Activated T-cell treated with anti-CD3 and anti-CD28 coated beads, Interleukin-2, amount 50 U/mL, for 48 hours (primary cell): ENCODE data around the gene C16orf89.
A peak's percentile ranks its signal among the peaks of the same experiment; 100 is the strongest.
"Not testable (repeated sequence)": the region's sequence is repeated elsewhere in the genome, so short reads cannot be mapped to it uniquely, and the experiment has no call there.

Experiments used
- DNase-seq, 2 experiments: peaks; one replicate each; pipeline ENCODE4 v3.0.0-alpha.2; 2020

Gene C16orf89

GRCh38 chr16:5084099-5084731, 18.5 kb upstream of the C16orf89 start:
- not testable (repeated sequence) for DNase-seq

GRCh38 chr16:5083646-5084045, 17.9 kb upstream of the C16orf89 start:
- DNase-seq, result not testable (repeated sequence)

- not testable (repeated sequence) for DNase-seq
These were observed 15.2 kb upstream of the C16orf89 start for GRCh38 chr16:5080996-5081395.

GRCh38 chr16:5080461-5080860, 14.7 kb upstream of the C16orf89 start:
- not testable (repeated sequence) for DNase-seq

- DNase-seq, result no peak
These were observed 12.9 kb upstream of the C16orf89 start for GRCh38 chr16:5078626-5079025.

GRCh38 chr16:5077304-5077703, 11.5 kb upstream of the C16orf89 start:
- DNase-seq, result no peak

- DNase-seq, result no peak
These were observed 9.9 kb upstream of the C16orf89 start for GRCh38 chr16:5075637-5076036.

GRCh38 chr16:5073771-5074170, 8.0 kb upstream of the C16orf89 start:
- DNase-seq, result not testable (repeated sequence)

- DNase-seq, result no peak
These were observed 7.5 kb upstream of the C16orf89 start for GRCh38 chr16:5073279-5073629.

GRCh38 chr16:5072334-5073278, 6.8 kb upstream of the C16orf89 start:
- no peak for DNase-seq

GRCh38 chr16:5071681-5072333, 6.1 kb upstream of the C16orf89 start, which contains the start of gene ALG1:
TSS of gene ALG1 (plus strand) at chr16:5071843. CDS start at chr16:5071850, 7 bp downstream.
- DNase-seq, result peak; percentile 91 to 93

GRCh38 chr16:5071341-5071680, 5.6 kb upstream of the C16orf89 start:
- no peak for DNase-seq

GRCh38 chr16:5070431-5071186, 4.9 kb upstream of the C16orf89 start:
- no peak for DNase-seq

GRCh38 chr16:5069854-5070253, 4.1 kb upstream of the C16orf89 start:
- DNase-seq, result no peak

GRCh38 chr16:5069048-5069447, 3.3 kb upstream of the C16orf89 start:
- DNase-seq, result no peak

GRCh38 chr16:5066511-5066910, 755 bp upstream of the C16orf89 start:
- no peak for DNase-seq

GRCh38 chr16:5065326-5065725, 430 bp downstream of the C16orf89 start:
- no peak for DNase-seq

GRCh38 chr16:5064915-5065314, 841 bp downstream of the C16orf89 start:
- no peak for DNase-seq

- DNase-seq, result no peak
These were observed 2.7 kb downstream of the C16orf89 start for GRCh38 chr16:5062790-5063765.

GRCh38 chr16:5062051-5062450, 3.7 kb downstream of the C16orf89 start:
- no peak for DNase-seq

- DNase-seq, result no peak
These were observed 5.6 kb downstream of the C16orf89 start for GRCh38 chr16:5060073-5060641.
